Stimulated activated naive CD8-positive, alpha-beta T cell treated with anti-CD3 and anti-CD28 coated beads, Interleukin-15, Interleukin-2, amounts not matched to agents 100 ng/mL and 50 ng/mL, for 24 hours (primary cell): Measurements from ENCODE around the gene B3GNT9.

ENCODE experiments used
- H3K27ac Mint-ChIP-seq: one replicate; pipeline ENCODE4 v1.8.0; 2021; ENCODE audit warnings: mild to moderate bottlenecking, mixed read lengths
- H3K27me3 Mint-ChIP-seq: one replicate; pipeline ENCODE4 v1.8.0; 2021; ENCODE audit warnings: mixed read lengths
- H3K36me3 Mint-ChIP-seq: one replicate; pipeline ENCODE4 v1.8.0; 2021; ENCODE audit warnings: low read depth, mixed read lengths
- H3K4me1 Mint-ChIP-seq: one replicate; pipeline ENCODE4 v1.8.0; 2021; ENCODE audit warnings: low read depth, mixed read lengths
- H3K4me3 Mint-ChIP-seq: one replicate; pipeline ENCODE4 v1.8.0; 2021; ENCODE audit warnings: mild to moderate bottlenecking, mixed read lengths
- H3K9me3 Mint-ChIP-seq: one replicate; pipeline ENCODE4 v1.8.0; 2021; ENCODE audit warnings: mixed read lengths

Gene B3GNT9

DNA sequence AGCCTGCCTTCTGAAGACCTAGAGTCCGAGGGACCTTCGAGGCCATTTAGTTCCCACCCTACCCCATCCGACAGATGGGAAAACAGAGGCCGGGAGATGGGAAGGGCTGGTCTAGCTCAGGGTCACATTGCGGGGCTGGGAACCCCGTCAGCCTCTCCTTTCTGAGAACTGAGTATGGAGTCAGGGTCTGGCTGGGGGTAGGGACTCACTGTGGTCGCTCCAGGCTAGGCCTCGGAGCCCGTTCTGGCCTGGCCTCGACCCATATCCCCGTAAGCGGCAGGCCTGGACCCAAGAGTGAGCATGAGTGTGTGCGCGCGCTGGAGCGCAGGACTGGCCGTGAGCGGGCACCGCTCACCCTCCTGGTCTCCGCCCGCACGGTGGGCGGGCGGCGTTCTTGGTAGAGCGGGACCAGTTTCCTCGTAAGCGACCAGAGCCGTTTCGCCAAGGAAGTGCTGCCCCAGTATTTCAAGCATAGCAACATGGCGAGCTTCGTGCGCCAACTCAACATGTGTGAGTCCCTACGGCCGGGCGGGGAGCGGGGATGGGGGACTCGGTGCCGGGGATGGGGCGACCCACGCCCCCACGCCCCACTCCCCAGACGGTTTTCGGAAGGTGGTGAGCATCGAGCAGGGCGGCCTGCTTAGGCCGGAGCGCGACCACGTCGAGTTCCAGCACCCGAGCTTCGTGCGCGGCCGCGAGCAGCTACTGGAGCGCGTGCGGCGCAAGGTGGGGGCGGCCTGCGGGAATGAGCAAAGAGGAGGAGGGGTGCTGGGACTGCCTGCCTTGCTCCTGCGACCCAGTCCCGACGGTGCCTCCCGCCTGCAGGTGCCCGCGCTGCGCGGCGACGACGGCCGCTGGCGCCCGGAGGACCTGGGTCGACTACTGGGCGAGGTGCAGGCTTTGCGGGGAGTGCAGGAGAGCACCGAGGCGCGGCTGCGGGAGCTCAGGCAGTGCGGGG, 14.6 kb upstream of the B3GNT9 start:
- no peak overlapping the region for H3K27ac Mint-ChIP-seq
- H3K27me3 Mint-ChIP-seq = peaks cover 67% of the 10 kb centered on the region
- no peaks in the 10 kb centered on the region for H3K36me3 Mint-ChIP-seq
- H3K4me1 Mint-ChIP-seq = peaks cover 43% of the 10 kb centered on the region
- no peak overlapping the region for H3K4me3 Mint-ChIP-seq
- H3K9me3 Mint-ChIP-seq = no peaks in the 10 kb centered on the region

DNA sequence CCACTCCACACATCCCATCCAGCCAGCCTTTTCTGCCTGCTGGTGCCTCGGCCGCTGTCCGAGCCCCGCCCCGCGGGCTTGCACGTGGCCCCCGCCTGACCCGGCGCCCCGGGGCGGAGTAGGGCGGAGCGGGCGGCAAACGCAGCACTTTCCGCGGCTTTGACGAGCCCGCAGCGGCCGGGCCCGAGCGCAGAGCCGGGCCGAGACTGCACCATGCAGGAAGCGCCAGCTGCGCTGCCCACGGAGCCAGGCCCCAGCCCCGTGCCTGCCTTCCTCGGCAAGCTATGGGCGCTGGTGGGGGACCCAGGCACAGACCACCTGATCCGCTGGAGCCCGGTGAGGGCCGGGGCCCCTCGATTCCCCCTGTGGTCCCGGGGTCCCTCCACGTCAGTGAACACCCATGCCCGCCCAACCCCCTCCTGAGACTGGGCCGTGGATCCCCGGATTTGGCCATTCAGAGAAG, 13.8 kb upstream of the B3GNT9 start, which contains the start of gene HSF4:
Gene HSF4 (plus strand): TSS at position 147 of the 463 bp plus-strand sequence. CDS start 67 bp downstream, at position 214.
- H3K27me3 Mint-ChIP-seq = peaks cover 61% of the 10 kb centered on the region
- H3K4me1 Mint-ChIP-seq = peaks cover 41% of the 10 kb centered on the region
- no peak within 1 kb of the TSS for H3K27ac Mint-ChIP-seq

DNA sequence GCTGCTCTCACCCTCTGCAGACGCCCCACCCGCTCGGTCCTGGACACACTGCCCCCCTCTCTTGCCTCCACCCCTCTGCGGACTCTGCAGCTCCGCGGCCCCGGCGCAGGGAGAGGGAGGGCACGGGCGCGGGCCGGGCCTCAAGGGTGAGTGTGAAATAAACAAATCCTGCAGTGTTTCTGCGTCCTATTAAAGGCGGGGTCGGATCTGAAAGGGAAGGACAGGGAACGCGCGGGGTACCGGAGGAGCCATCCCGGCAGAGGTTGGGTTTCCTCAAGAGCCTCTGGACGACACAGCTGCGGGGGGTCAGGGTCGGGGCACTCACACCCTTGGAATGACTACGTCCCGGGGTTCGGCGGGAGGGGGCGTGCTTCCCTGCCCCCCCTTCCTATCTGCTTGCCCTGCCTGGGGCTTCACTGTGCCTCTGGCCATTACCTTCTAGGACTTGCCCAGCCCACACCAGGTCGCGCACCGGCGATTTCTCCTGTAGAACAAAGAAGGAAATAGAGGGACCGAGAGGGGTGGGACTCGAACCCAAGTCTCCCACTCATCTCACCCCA, 13.3 kb upstream of the B3GNT9 start:
- Mint-ChIP-seq H3K27ac (no peak overlapping the region), H3K4me1 (peaks cover 42% of the 10 kb centered on the region), H3K4me3 (peak overlapping the region; percentile 10), H3K27me3 (peaks cover 57% of the 10 kb centered on the region), H3K36me3 (no peaks in the 10 kb centered on the region), H3K9me3 (no peaks in the 10 kb centered on the region)

More for the DNA sequence above, 13.8 kb upstream of the B3GNT9 start, which contains the start of gene HSF4:
- Mint-ChIP-seq H3K9me3 (no peaks in the 10 kb centered on the region), H3K36me3 (no peaks in the 10 kb centered on the region), H3K4me3 (peak within 1 kb of the TSS; percentile 10)

DNA sequence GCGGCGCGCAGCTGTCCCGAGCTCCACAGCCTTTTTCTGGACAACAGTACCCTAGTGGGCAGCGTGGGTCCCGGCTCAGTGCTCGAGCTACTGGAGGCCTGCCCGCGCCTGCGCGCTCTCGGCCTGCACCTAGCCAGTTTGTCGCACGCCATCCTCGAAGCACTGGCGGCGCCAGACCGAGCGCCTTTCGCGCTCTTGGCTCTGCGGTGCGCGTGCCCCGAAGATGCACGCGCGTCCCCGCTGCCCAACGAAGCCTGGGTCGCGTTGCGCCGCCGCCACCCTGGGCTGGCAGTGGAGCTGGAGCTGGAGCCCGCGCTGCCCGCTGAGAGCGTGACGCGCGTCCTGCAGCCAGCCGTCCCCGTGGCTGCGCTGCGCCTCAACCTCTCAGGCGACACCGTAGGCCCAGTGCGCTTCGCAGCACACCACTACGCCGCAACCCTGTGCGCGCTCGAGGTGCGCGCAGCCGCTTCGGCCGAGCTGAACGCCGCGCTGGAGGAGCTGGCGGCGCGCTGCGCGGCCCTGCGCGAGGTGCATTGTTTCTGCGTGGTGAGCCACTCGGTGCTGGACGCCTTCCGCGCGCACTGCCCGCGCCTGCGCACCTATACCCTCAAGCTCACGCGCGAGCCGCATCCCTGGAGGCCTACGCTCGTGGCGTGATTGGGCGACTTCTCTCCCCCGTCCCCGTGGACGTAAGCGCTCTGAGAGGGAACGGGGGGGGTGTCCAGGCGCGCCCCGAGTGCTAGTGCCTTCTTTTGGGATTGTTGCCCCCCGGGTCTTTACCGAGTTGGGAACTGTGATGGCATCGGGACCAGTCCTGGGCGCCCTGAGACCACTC, 12.6 kb upstream of the B3GNT9 start:
- H3K4me3 Mint-ChIP-seq = peak overlapping the region; percentile 10
- no peaks in the 10 kb centered on the region for H3K9me3 Mint-ChIP-seq

DNA sequence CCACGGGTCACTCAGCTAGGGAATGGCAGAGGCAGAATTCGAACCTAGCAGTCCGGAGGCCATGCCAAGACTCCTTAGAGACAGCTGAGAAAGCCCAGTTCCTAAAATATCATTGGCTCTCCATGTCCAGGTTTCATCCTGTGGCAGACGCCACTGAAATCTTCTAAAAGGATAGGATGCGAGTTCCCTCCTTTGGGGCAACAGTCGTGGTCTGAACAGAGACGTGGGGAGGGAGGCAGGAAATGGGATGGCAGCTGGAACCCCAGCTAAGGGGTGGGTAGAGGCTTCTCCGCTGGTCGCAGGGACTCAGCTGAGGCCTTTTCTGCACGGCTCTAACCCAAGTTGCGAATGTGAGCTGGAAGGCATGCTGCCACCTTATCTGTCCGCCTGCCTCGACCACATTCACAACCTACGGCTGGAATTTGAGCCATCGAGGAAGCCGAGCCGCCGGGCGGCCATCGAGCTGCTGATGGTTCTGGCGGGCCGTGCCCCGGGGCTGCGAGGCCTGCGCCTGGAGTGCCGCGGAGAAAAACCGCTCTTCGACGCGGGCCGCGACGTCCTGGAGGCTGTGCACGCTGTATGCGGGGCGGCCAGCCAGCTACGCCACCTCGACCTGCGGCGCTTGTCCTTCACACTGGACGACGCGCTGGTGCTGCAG, 11.8 kb upstream of the B3GNT9 start:
- Mint-ChIP-seq H3K4me1 (peaks cover 56% of the 10 kb centered on the region), H3K27ac (no peak overlapping the region), H3K36me3 (no peaks in the 10 kb centered on the region), H3K9me3 (no peaks in the 10 kb centered on the region), H3K27me3 (peaks cover 43% of the 10 kb centered on the region), H3K4me3 (peak overlapping the region; percentile 13)

More for the DNA sequence above, 12.6 kb upstream of the B3GNT9 start:
- H3K36me3 Mint-ChIP-seq = no peaks in the 10 kb centered on the region
- peaks cover 50% of the 10 kb centered on the region for H3K27me3 Mint-ChIP-seq
- H3K27ac Mint-ChIP-seq = no peak overlapping the region
- peaks cover 49% of the 10 kb centered on the region for H3K4me1 Mint-ChIP-seq

GRCh38 chr16:67161595-67162058, 10.8 kb upstream of the B3GNT9 start:
- H3K9me3 Mint-ChIP-seq = no peaks in the 10 kb centered on the region
- H3K27ac Mint-ChIP-seq = no peak overlapping the region
- H3K4me3 Mint-ChIP-seq = no peak overlapping the region
- H3K27me3 Mint-ChIP-seq = peaks cover 36% of the 10 kb centered on the region
- H3K4me1 Mint-ChIP-seq = peaks cover 64% of the 10 kb centered on the region
- no peaks in the 10 kb centered on the region for H3K36me3 Mint-ChIP-seq

DNA sequence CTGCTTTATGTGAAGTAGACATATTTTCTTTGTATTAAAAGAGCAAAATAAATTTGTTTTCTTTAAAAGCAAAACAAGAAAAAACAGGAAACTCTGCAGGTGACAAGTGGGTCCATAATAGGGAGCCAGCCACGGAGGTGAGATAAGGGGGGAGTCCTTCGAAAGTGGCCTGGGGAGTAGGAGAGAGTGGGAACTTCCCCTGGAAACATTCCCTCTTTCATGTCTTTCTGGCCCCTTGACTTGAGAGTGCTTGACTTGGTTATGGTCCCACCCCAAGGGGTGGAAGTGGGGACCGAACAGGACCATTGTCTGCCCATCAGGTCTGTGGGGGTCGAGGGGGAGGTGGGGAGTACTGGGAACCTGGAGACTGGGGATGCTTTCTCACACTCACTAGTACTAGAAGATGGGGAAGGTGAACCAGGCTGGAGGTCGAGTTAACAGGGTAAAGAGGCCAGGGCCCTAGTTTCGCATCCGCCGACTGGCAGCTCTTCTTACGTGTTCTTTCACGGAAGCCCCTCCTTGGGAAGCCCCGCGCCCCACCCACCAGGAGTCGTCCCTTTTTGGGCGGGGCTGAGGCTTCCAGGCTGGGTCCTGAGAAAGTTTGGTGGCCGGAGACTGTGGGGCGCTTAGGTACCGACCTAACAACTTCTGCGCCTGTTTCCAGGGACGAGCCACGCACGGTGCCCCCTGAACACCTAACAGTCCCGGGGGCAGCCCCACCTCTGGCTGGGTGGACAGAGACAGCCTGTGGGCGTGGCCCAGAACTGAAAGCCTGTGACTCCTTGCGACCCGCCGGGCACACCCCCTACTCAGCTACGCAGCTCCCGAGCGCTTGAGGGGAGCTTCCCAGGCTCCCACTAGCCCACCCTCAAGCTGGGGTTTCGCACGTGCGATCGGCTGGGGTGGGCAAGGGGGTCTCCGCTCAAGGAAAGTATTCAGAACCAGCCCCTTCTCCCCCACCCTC, 8.1 kb upstream of the B3GNT9 start:
- Mint-ChIP-seq H3K27ac (peak overlapping the region; percentile 85), H3K4me1 (peaks cover 60% of the 10 kb centered on the region), H3K9me3 (no peaks in the 10 kb centered on the region), H3K4me3 (peak overlapping the region; percentile 90), H3K36me3 (no peaks in the 10 kb centered on the region), H3K27me3 (peaks cover 22% of the 10 kb centered on the region)

DNA sequence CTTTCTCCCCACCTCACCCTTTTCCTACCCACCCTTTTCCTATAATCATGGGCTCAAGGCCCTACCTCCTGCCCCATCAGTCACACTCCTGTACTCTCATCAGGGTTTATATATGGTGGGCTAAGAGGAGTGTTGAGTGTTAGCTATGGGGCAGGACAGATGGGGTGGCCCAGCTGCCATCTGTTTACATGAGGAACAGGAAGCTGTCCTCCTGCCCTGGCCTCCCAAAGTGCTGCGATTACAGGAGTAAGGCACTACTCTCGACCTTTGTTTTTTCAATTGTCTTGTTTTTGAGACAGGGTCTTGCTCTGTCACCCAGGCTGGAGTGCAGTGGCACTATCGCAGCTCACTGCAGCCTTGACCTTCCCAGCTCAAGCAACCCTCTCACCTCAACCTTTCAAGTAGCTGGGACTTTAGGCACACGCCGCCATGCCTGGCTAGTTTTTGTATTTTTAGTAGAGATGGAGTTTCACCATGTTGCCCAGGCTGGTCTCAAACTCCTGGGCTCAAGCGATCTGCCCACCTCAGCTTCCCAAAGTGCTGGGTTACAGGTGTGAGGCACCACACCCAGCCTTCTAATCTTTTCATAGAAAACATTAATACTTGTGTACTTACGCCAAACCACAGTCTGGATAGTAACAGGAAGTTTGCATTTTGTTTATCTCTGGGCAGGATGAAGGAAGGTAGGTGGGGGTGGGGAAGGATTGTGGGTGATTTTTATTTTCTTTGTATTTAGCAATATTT, 7.3 kb upstream of the B3GNT9 start:
- H3K4me3 Mint-ChIP-seq = peak overlapping the region; percentile 90
- peak overlapping the region; percentile 85 for H3K27ac Mint-ChIP-seq
- no peaks in the 10 kb centered on the region for H3K9me3 Mint-ChIP-seq
- no peaks in the 10 kb centered on the region for H3K36me3 Mint-ChIP-seq
- H3K4me1 Mint-ChIP-seq = peaks cover 62% of the 10 kb centered on the region
- peaks cover 18% of the 10 kb centered on the region for H3K27me3 Mint-ChIP-seq

DNA sequence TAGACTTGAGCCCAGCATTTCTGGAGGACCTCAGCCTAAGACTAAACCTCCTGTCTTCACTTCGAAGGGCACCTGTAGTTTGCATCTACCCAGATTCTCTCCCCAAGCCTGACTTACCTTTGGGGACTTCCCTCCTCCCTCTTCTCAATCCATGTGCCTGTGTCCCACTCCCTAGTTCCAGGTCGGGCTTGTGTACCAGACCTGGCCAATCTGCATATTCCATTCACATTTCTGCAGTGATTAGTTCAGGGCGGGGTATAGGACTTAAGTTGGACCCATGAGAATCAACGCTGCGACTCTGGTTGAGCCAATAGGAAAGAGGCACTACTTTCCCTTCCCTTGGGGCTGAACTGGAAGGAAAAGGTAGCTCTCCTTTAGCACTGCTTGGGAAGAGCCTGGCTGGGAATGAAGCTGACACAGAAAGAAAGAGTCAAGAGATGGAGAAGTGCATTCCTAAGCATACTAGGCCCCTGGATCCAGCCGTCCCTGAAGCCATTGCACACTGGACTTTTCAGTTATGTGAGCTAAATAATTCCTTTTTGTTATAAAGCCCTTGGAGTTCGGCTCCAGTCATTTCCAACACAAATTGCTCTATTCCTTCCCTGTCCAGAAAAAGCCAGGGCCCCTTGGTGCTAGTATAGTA, 6.4 kb upstream of the B3GNT9 start:
- no peak overlapping the region for H3K4me3 Mint-ChIP-seq
- peak overlapping the region; percentile 41 for H3K27ac Mint-ChIP-seq
- no peaks in the 10 kb centered on the region for H3K9me3 Mint-ChIP-seq
- peaks cover 62% of the 10 kb centered on the region for H3K4me1 Mint-ChIP-seq
- no peaks in the 10 kb centered on the region for H3K36me3 Mint-ChIP-seq
- peaks cover 17% of the 10 kb centered on the region for H3K27me3 Mint-ChIP-seq

GRCh38 chr16:67156143-67156844, 5.5 kb upstream of the B3GNT9 start:
- H3K36me3 Mint-ChIP-seq = no peaks in the 10 kb centered on the region
- H3K4me3 Mint-ChIP-seq = no peak overlapping the region
- no peak overlapping the region for H3K27ac Mint-ChIP-seq
- H3K27me3 Mint-ChIP-seq = peaks cover 12% of the 10 kb centered on the region
- H3K9me3 Mint-ChIP-seq = no peaks in the 10 kb centered on the region
- H3K4me1 Mint-ChIP-seq = peaks cover 56% of the 10 kb centered on the region

DNA sequence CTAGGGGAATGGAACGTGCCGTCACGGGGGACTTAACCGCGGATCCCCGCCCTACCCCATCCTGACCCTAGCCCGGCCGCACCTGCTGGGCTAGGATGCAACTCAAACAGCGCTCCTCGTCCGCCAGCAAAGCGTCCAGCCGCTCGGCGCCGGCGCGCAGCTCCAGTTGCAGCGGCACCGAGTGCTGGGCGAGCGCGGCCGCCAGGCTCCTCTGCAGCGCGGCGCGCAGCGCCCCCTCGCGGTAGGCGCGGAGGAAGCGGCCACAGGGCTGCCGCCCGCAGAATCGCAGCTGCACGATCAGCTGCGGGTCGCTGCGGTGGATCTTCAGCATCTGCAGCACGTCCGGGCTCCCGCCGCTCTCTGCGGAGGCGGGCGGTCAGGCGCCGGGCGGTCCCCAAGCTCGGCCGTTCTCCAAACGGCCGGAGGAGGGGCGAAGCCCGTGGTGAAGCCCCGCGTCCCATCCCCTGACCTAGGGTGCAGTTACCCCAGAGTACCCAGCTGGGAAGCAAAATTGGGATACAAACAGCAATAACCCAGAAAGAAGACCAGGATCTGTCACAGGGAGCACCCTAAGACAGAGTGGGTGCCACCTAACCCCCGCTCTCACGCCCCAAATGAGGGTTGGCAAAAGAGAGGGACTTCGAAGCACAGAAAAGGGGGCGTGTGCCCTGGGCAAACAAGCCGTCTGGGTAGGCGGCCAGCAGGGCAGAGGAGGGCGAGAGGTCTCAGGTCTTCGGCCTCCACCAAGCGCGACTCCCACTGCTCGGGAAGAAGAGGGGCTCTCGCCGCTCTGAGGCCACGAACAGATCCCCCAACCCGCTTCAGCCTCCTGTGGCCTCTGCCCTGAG, 4.7 kb upstream of the B3GNT9 start:
- Mint-ChIP-seq H3K4me1 (peaks cover 53% of the 10 kb centered on the region), H3K9me3 (no peaks in the 10 kb centered on the region), H3K36me3 (no peaks in the 10 kb centered on the region), H3K27me3 (peaks cover 13% of the 10 kb centered on the region), H3K27ac (no peak overlapping the region), H3K4me3 (peak overlapping the region; percentile 62)
